Mucosa of descending colon (tissue), 3 donors: ENCODE results near the gene PKHD1. TPM values are rescaled to one million over a fixed set of nuclear protein-coding genes. Genes with fewer than 3 reads are reported as not detected.

ENCODE experiments used
- ATAC-seq: fragments of 200-7000 bp; cut with Tn5 transposase; one replicate; pipeline ENCODE4 v1.9.1; 2020; ENCODE audit warnings: mild to moderate bottlenecking, moderate library complexity
- DNase-seq, 3 donors: peaks; one replicate each; pipeline ENCODE4 v3.0.0-alpha.2; 2020
- H3K36me3 ChIP-seq: fragments of 200-600 bp; one replicate; pipeline ENCODE4 v1.8.0; 2021; ENCODE audit warnings: low read depth, mild to moderate bottlenecking
- H3K4me1 ChIP-seq: fragments of 200-600 bp; one replicate; pipeline ENCODE4 v1.8.0; 2021; ENCODE audit warnings: low read depth, mild to moderate bottlenecking
- H3K4me3 ChIP-seq: fragments of 200-600 bp; one replicate; pipeline ENCODE4 v1.8.0; 2021; ENCODE audit warnings: mild to moderate bottlenecking
- H3K9me3 ChIP-seq: fragments of 200-600 bp; one replicate; pipeline ENCODE4 v1.8.0; 2021; ENCODE audit warnings: mild to moderate bottlenecking
- CTCF ChIP-seq: fragments of 200-600 bp; IDR thresholded peaks from one replicate; pipeline ENCODE4 v1.8.0; 2022; ENCODE audit warnings: antibody characterized with exemption, mild to moderate bottlenecking
- intact Hi-C, 2 donors: fragments of 100-400 bp; cut with DNase I in 1 of 2; cut with micrococcal nuclease in 1 of 2; formaldehyde crosslinking; loops; one replicate each; pipeline versions ENCODE4 v1.11.0 to v1.11.1; 2022; cut with DNase I, micrococcal nuclease
- total RNA-seq, 3 donors: library from RNA; stranded (reverse); fragmentation: NEBNext Ultra II Directional in 2 of 3; extraction: Animal tissue kit (Norgen Biotek cat#: 25700) in 2 of 3; gene quantifications; one replicate each; pipeline versions ENCODE4 v1.2.1 to v1.2.4, GENCODE V29; 2021 to 2023
- donor health status: DM: no; HTN: no; CAD: no; lungs with moderate emphysema.
- donor health status: DM: no; HTN: no; CAD: no.
- donor health status: DM: no; HTN: yes; CAD: no.

The PKHD1 gene
- total RNA-seq, 3 donors from 2014 or later = 0.12 to 0.22 (median 0.20) TPM

GRCh38 chr6:51706086-51706485, 381.3 kb downstream of the PKHD1 start:
- ATAC-seq = no peak
- Histone ChIP-seq H3K4me1 (no peaks in the 10 kb centered on the region), H3K4me3 (no peak overlapping the region), H3K9me3 (no peaks in the 10 kb centered on the region), H3K36me3 (no peaks in the 10 kb centered on the region)
- intact Hi-C loops = no loop called here
- no peak for DNase-seq
- no peak for TF ChIP-seq CTCF

GRCh38 chr6:51704932-51705540, 382.4 kb downstream of the PKHD1 start:
- intact Hi-C loops = no loop called here
- TF ChIP-seq CTCF = no peak
- H3K36me3 ChIP-seq = no peaks in the 10 kb centered on the region

GRCh38 chr6:51702851-51703250, 384.6 kb downstream of the PKHD1 start:
- intact Hi-C loops = no loop called here
- H3K36me3 ChIP-seq = no peaks in the 10 kb centered on the region

More at GRCh38 chr6:51704932-51705540, 382.4 kb downstream of the PKHD1 start:
- ATAC-seq (no peak), DNase-seq (no peak)
- no peak overlapping the region for H3K4me3 ChIP-seq
- no peaks in the 10 kb centered on the region for H3K9me3 ChIP-seq
- no peaks in the 10 kb centered on the region for H3K4me1 ChIP-seq

GRCh38 chr6:51684603-51685002, 402.8 kb downstream of the PKHD1 start:
- ATAC-seq (no peak), DNase-seq (no peak)
- TF ChIP-seq CTCF = no peak
- Histone ChIP-seq H3K36me3 (no peaks in the 10 kb centered on the region), H3K4me1 (peaks cover 2% of the 10 kb centered on the region), H3K9me3 (no peaks in the 10 kb centered on the region), H3K4me3 (no peak overlapping the region)
- intact Hi-C loops = no loop called here

More at GRCh38 chr6:51702851-51703250, 384.6 kb downstream of the PKHD1 start:
- TF ChIP-seq CTCF = no peak
- ATAC-seq = no peak
- H3K4me1 ChIP-seq = no peaks in the 10 kb centered on the region
- H3K9me3 ChIP-seq = no peaks in the 10 kb centered on the region
- DNase-seq = no peak
- no peak overlapping the region for H3K4me3 ChIP-seq

- Histone ChIP-seq H3K9me3 (no peaks in the 10 kb centered on the region), H3K4me3 (no peak overlapping the region), H3K4me1 (peaks cover 8% of the 10 kb centered on the region), H3K36me3 (no peaks in the 10 kb centered on the region)
- ATAC-seq (no peak), DNase-seq (no peak)
- TF ChIP-seq CTCF = no peak
- intact Hi-C loops = no loop called here
These were observed 403.4 kb downstream of the PKHD1 start for GRCh38 chr6:51684038-51684437.
